ENCODE measurements around the gene HDAC4.

Gene HDAC4

GRCh38 chr2:239159476-239159911 is 241.3 kb downstream of the HDAC4 start:
- DNase-seq: no peak

GRCh38 chr2:239158641-239159475 is 242.0 kb downstream of the HDAC4 start:
- DNase-seq: no peak

- DNase-seq: no peak
Measured at GRCh38 chr2:239157771-239158170, 243.0 kb downstream of the HDAC4 start.

GRCh38 chr2:239157269-239157668 is 243.6 kb downstream of the HDAC4 start:
- no peak for DNase-seq

GRCh38 chr2:239156516-239157265 is 244.1 kb downstream of the HDAC4 start:
- DNase-seq: no peak

GRCh38 chr2:239155806-239156480 is 244.9 kb downstream of the HDAC4 start:
- no peak for DNase-seq

GRCh38 chr2:239154971-239155805 is 245.6 kb downstream of the HDAC4 start:
- no peak for DNase-seq

GRCh38 chr2:239153806-239154591 is 246.8 kb downstream of the HDAC4 start:
- no peak for DNase-seq

- DNase-seq: no peak
Measured at GRCh38 chr2:239152916-239153305, 247.9 kb downstream of the HDAC4 start.

GRCh38 chr2:239152239-239152915 is 248.4 kb downstream of the HDAC4 start:
- DNase-seq: no peak

- no peak for DNase-seq
Measured at GRCh38 chr2:239151201-239152131, 249.4 kb downstream of the HDAC4 start.

GRCh38 chr2:239150125-239151011 is 250.5 kb downstream of the HDAC4 start:
- no peak for DNase-seq

- DNase-seq: no peak
Measured at GRCh38 chr2:239149501-239149900, 251.3 kb downstream of the HDAC4 start.

GRCh38 chr2:239148495-239149200 is 252.2 kb downstream of the HDAC4 start:
- no peak for DNase-seq

GRCh38 chr2:239147376-239147775 is 253.4 kb downstream of the HDAC4 start:
- no peak for DNase-seq

- DNase-seq: no peak
Measured at GRCh38 chr2:239146741-239147181, 254.1 kb downstream of the HDAC4 start.

GRCh38 chr2:239146011-239146641 is 254.7 kb downstream of the HDAC4 start:
- DNase-seq: no peak

- DNase-seq: no peak
Measured at GRCh38 chr2:239145601-239146000, 255.2 kb downstream of the HDAC4 start.

All from cerebellar nuclear complex (tissue), 1 donor.